HepG2 (cell line): Measurements from ENCODE around the gene ST6GALNAC4. TPM values are rescaled to one million over a fixed set of nuclear protein-coding genes. Genes with fewer than 3 reads are reported as not detected.

Experiments used
- ARHGAP35 ChIP-seq: sonication (generic); formaldehyde crosslinking; IDR thresholded peaks from 2 replicates; pipeline ENCODE4 v1.9.0; 2022; ENCODE audit warnings: mild to moderate bottlenecking, inconsistent platforms, moderate library complexity, missing genetic modification reagents, borderline replicate concordance
- ATF3 ChIP-seq: sonication (generic); formaldehyde crosslinking; IDR thresholded peaks from 2 replicates; pipeline ENCODE4 v1.4.0; 2020; ENCODE audit warnings: missing genetic modification reagents
- BHLHE40 ChIP-seq: IDR thresholded peaks from 2 replicates; pipeline ENCODE4 v1.6.1; 2011; ENCODE audit warnings: low read length, improper control_type of control experiment
- CEBPZ ChIP-seq: IDR thresholded peaks from 2 replicates; pipeline ENCODE4 v1.6.1; 2012; ENCODE audit warnings: low read length, improper control_type of control experiment
- CENPBD1 ChIP-seq: sonication (generic); formaldehyde crosslinking; IDR thresholded peaks from 2 replicates; pipeline ENCODE4 v1.8.0; 2022; ENCODE audit warnings: missing genetic modification reagents, low read depth, mild to moderate bottlenecking, borderline replicate concordance
- DRAP1 ChIP-seq: IDR thresholded peaks from 2 replicates; pipeline ENCODE4 v1.6.1; 2016; ENCODE audit warnings: missing genetic modification reagents, missing compliant biosample characterization
- FOXC1 ChIP-seq: sonication (generic); formaldehyde crosslinking; IDR thresholded peaks from 2 replicates; pipeline ENCODE4 v1.8.0; 2022; ENCODE audit warnings: mild to moderate bottlenecking, missing genetic modification reagents, borderline replicate concordance
- GABPB1 ChIP-seq: IDR thresholded peaks from 2 replicates; pipeline ENCODE4 v1.6.1; 2016; ENCODE audit warnings: mild to moderate bottlenecking, missing genetic modification reagents, moderate library complexity, missing compliant biosample characterization
- GFI1 ChIP-seq: sonication (generic); formaldehyde crosslinking; IDR thresholded peaks from 2 replicates; pipeline ENCODE4 v1.5.0; 2020; ENCODE audit warnings: missing genetic modification reagents, mild to moderate bottlenecking, borderline replicate concordance
- HIC2 ChIP-seq: sonication (generic); formaldehyde crosslinking; IDR thresholded peaks from 2 replicates; pipeline ENCODE4 v1.9.0; 2022; ENCODE audit warnings: low read depth, missing genetic modification reagents
- JUND ChIP-seq: sonication (generic); formaldehyde crosslinking; IDR thresholded peaks from 2 replicates; pipeline ENCODE4 v1.8.0; 2022; ENCODE audit warnings: mild to moderate bottlenecking, missing genetic modification reagents
- KAT8 ChIP-seq: IDR thresholded peaks from 2 replicates; pipeline ENCODE4 v1.6.1; 2016; ENCODE audit warnings: missing genetic modification reagents, missing compliant biosample characterization
- MAF1 ChIP-seq: sonication (generic); formaldehyde crosslinking; IDR thresholded peaks from 2 replicates; pipeline ENCODE4 v1.5.0; 2020; ENCODE audit warnings: missing genetic modification reagents, borderline replicate concordance
- RBM22 ChIP-seq: fragments of 200-400 bp; formaldehyde crosslinking; optimal IDR thresholded peaks from 2 replicates; pipeline ENCODE3; 2017; ENCODE audit warnings: mild to moderate bottlenecking, low read length, moderate library complexity
- RELA ChIP-seq: sonication (generic); formaldehyde crosslinking; IDR thresholded peaks from 2 replicates; pipeline ENCODE4 v1.4.0; 2020; ENCODE audit warnings: missing genetic modification reagents
- RXRB ChIP-seq: IDR thresholded peaks from 2 replicates; pipeline ENCODE4 v1.6.1; 2016; ENCODE audit warnings: borderline replicate concordance, missing genetic modification reagents, missing compliant biosample characterization
- ZBTB2 ChIP-seq: sonication (generic); formaldehyde crosslinking; IDR thresholded peaks from 2 replicates; pipeline ENCODE4 v1.8.0; 2022; ENCODE audit warnings: low read depth, missing genetic modification reagents
- ZFP36L2 ChIP-seq: sonication (generic); formaldehyde crosslinking; IDR thresholded peaks from 2 replicates; pipeline ENCODE4 v1.4.0; 2020; ENCODE audit warnings: missing genetic modification reagents
- ZFP90 ChIP-seq: sonication (generic); formaldehyde crosslinking; IDR thresholded peaks from 2 replicates; pipeline ENCODE4 v1.8.0; 2022; ENCODE audit warnings: missing genetic modification reagents, mild to moderate bottlenecking, inconsistent platforms, borderline replicate concordance
- ZNF510 ChIP-seq: sonication (generic); formaldehyde crosslinking; IDR thresholded peaks from 2 replicates; pipeline ENCODE4 v1.4.0; 2020; ENCODE audit warnings: low read depth, mild to moderate bottlenecking, missing genetic modification reagents
- ZNF629 ChIP-seq: sonication (generic); formaldehyde crosslinking; conservative IDR thresholded peaks from 2 replicates; pipeline ENCODE4 v1.5.0; 2020; ENCODE audit warnings: missing genetic modification reagents
- polyA plus RNA-seq, 8 experiments: library from polyadenylated mRNA; depleted of rRNA in 3 of 8; stranded (reverse) in 7 of 8; unstranded in 1 of 8; fragments of >200 nt; fragmentation: Illumina TruSeq in 4 of 8; extraction: Trizol in 4 of 8; gene quantifications; 2 replicates each; pipeline versions ENCODE4 v1.2.1 to v1.2.3, GENCODE V29; 2011 to 2016; ENCODE audit warnings: low read depth in 4 of 8, missing spikeins in 1 of 8, mixed read lengths in 1 of 8; ENCODE audit not compliant: insufficient read depth in 1 of 8
- total RNA-seq, 5 experiments: library from RNA; depleted of rRNA; stranded (reverse); fragments of >200 nt; fragmentation: Illumina TruSeq; extraction: Trizol; gene quantifications; 2 replicates each; pipeline ENCODE4 v1.2.3, GENCODE V29; 2016; ENCODE audit warnings: low read depth in 1 of 5

The ST6GALNAC4 gene
- total and polyA plus RNA-seq, 2 of the 13 experiments (the other 11 are each of a cell fraction or from before 2014, with no cell fraction given), result 18.8 to 27.7 TPM

- 0 out of 2 replicates have a peak, but pooled peaks have one; percentile 27 for TF ChIP-seq HIC2 (CRISPR knock-in tag)
- no peak for TF ChIP-seq ZBTB2 (CRISPR knock-in tag)
- no peak for TF ChIP-seq ZFP36L2 (CRISPR knock-in tag)
- no peak for TF ChIP-seq CEBPZ
- TF ChIP-seq FOXC1 (CRISPR knock-in tag), result peak; percentile 54; the same call in 1 of the 2 replicates
- TF ChIP-seq RBM22, result no peak
- TF ChIP-seq BHLHE40, result no peak
- no peak for TF ChIP-seq ZFP90
- TF ChIP-seq GABPB1, result peak; percentile 11; the same call in 1 of the 2 replicates
- no peak for TF ChIP-seq CENPBD1 (CRISPR knock-in tag)
- no peak for TF ChIP-seq ZNF510 (CRISPR knock-in tag)
- no peak for TF ChIP-seq ARHGAP35 (CRISPR knock-in tag)
- TF ChIP-seq KAT8 (CRISPR knock-in tag), result 0 out of 2 replicates have a peak, but pooled peaks have one; percentile 18
- TF ChIP-seq RXRB, result no peak
- TF ChIP-seq MAF1 (CRISPR knock-in tag), result no peak
- TF ChIP-seq RELA (CRISPR knock-in tag), result no peak
- no peak for TF ChIP-seq JUND (CRISPR knock-in tag)
- no peak for TF ChIP-seq ATF3 (CRISPR knock-in tag)
- no peak for TF ChIP-seq ZNF629 (CRISPR knock-in tag)
- no peak for TF ChIP-seq DRAP1 (CRISPR knock-in tag)
- TF ChIP-seq GFI1, result no peak
Observed at GRCh38 chr9:127918183-127919107, 1.6 kb upstream of the ST6GALNAC4 start (continued).
